Hepatocyte (in vitro differentiated cells): ENCODE data around the gene MBP.

Source experiments
- EZH2phosphoT487 ChIP-seq: fragments of 200-600 bp; sonication (generic); IDR thresholded peaks from one replicate; pipeline ENCODE4 v1.6.1; 2018; ENCODE audit warnings: antibody characterized with exemption, mild to moderate bottlenecking, low read depth, moderate library complexity; ENCODE audit not compliant: unreplicated experiment, severe bottlenecking
- TF ChIP-seq, protein P1 (sequence below): fragments of 200-600 bp; sonication (generic); IDR thresholded peaks from 2 replicates; pipeline ENCODE4 v1.5.1; 2016; ENCODE audit warnings: antibody characterized with exemption, mild to moderate bottlenecking; ENCODE audit not compliant: poor library complexity

DNA sequence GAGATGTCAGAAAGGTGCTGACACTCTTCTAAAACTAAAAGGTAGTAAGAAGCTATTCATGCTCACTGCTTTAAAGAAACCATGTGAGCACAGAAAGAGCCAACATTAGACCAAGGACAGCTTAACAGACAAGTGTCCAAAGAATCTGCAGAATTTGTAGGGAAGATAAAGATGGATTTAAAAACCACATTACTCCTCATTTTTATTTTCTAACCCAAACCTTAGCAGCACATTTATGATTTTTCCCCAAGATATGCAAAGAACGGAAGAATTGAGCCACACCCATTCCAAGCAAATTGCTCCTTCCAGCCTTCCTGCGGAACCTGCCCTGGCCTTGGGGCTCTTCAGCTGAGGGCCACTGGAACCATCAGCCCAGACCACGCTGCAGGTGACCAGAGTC, 26.9 kb downstream of the MBP start:
- TF ChIP-seq, protein P1, sequence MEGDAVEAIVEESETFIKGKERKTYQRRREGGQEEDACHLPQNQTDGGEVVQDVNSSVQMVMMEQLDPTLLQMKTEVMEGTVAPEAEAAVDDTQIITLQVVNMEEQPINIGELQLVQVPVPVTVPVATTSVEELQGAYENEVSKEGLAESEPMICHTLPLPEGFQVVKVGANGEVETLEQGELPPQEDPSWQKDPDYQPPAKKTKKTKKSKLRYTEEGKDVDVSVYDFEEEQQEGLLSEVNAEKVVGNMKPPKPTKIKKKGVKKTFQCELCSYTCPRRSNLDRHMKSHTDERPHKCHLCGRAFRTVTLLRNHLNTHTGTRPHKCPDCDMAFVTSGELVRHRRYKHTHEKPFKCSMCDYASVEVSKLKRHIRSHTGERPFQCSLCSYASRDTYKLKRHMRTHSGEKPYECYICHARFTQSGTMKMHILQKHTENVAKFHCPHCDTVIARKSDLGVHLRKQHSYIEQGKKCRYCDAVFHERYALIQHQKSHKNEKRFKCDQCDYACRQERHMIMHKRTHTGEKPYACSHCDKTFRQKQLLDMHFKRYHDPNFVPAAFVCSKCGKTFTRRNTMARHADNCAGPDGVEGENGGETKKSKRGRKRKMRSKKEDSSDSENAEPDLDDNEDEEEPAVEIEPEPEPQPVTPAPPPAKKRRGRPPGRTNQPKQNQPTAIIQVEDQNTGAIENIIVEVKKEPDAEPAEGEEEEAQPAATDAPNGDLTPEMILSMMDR: no peak
- TF ChIP-seq EZH2phosphoT487: no peak
